HEK293 (cell line): ENCODE results near the gene PLAC1.
A peak's percentile ranks its signal among the peaks of the same experiment; 100 is the strongest.

Source experiments
- CTCF ChIA-PET: fragments of 350-600 bp; formaldehyde crosslinking; extraction: SDS; loops from one replicate; lab custom pipeline; 2021; ENCODE audit warnings: antibody characterized with exemption; lab: Yijun Ruan, JAX
- POLR2A ChIA-PET: fragments of 300-600 bp; formaldehyde crosslinking; extraction: SDS; loops from one replicate; lab custom pipeline; 2020; ENCODE audit warnings: antibody characterized with exemption, inconsistent platforms; lab: Yijun Ruan, JAX
- H3K27ac ChIP-seq: fragments of 200-500 bp; sonication (Bioruptor generic); 2 replicates; pipeline ENCODE4 v1.5.1; 2014; ENCODE audit warnings: low read depth, low read length, control low read depth, inconsistent platforms; ENCODE audit errors: extremely low read depth
- H3K36me3 ChIP-seq, 2 experiments: fragments of 200-500 bp in 1 of 2; sonication (Bioruptor generic) in 1 of 2; 1 replicate in 1 of 2; 2 replicates in 1 of 2; pipeline ENCODE4 v1.5.1; 2014 to 2017; ENCODE audit warnings: inconsistent platforms in 2 of 2, low read length in 2 of 2; ENCODE audit not compliant: control insufficient read depth in 2 of 2, insufficient read depth in 1 of 2
- H3K4me1 ChIP-seq: fragments of 200-500 bp; sonication (Bioruptor generic); 2 replicates; pipeline ENCODE4 v1.5.1; 2014; ENCODE audit warnings: mild to moderate bottlenecking, low read length, inconsistent platforms; ENCODE audit not compliant: control insufficient read depth, insufficient read depth
- H3K4me3 ChIP-seq: 2 replicates; pipeline ENCODE4 v1.5.1; 2011; ENCODE audit warnings: low read depth, mild to moderate bottlenecking, control low read depth, low read length, moderate library complexity
- H3K9me3 ChIP-seq: fragments of 200-500 bp; sonication (Bioruptor generic); 2 replicates; pipeline ENCODE4 v1.5.1; 2014; ENCODE audit warnings: low read depth, low read length, inconsistent platforms; ENCODE audit not compliant: control insufficient read depth, insufficient read depth
- AEBP2 ChIP-seq: fragments of 450-650 bp; formaldehyde crosslinking; IDR thresholded peaks from 2 replicates; pipeline ENCODE4 v1.5.1; 2016; ENCODE audit warnings: missing biosample characterization, missing genetic modification characterization, borderline replicate concordance
- FEZF1 ChIP-seq: fragments of 450-650 bp; formaldehyde crosslinking; IDR thresholded peaks from 2 replicates; pipeline ENCODE4 v1.5.1; 2016; ENCODE audit warnings: missing biosample characterization, missing genetic modification characterization
- GLIS2 ChIP-seq: fragments of 450-650 bp; formaldehyde crosslinking; IDR thresholded peaks from 2 replicates; pipeline ENCODE4 v1.5.1; 2016; ENCODE audit warnings: missing biosample characterization, missing genetic modification characterization
- HOXD13 ChIP-seq: sonication (generic); formaldehyde crosslinking; IDR thresholded peaks from 2 replicates; pipeline ENCODE4 v1.8.0; 2022; ENCODE audit warnings: missing genetic modification reagents, borderline replicate concordance
- IKZF3 ChIP-seq: fragments of 450-650 bp; IDR thresholded peaks from 2 replicates; pipeline ENCODE4 v1.5.0; 2018; ENCODE audit warnings: missing biosample characterization, mild to moderate bottlenecking, missing genetic modification characterization, moderate library complexity
- INSM2 ChIP-seq: fragments of 450-650 bp; formaldehyde crosslinking; IDR thresholded peaks from 2 replicates; pipeline ENCODE4 v1.5.1; 2016; ENCODE audit warnings: missing biosample characterization, missing genetic modification characterization
- KLF17 ChIP-seq: fragments of 450-650 bp; formaldehyde crosslinking; IDR thresholded peaks from 2 replicates; pipeline ENCODE4 v1.5.1; 2016; ENCODE audit warnings: missing biosample characterization, missing genetic modification characterization
- KLF7 ChIP-seq: fragments of 450-650 bp; formaldehyde crosslinking; IDR thresholded peaks from 2 replicates; pipeline ENCODE4 v1.5.1; 2016; ENCODE audit warnings: missing biosample characterization, missing genetic modification characterization, borderline replicate concordance
- KLF8 ChIP-seq: fragments of 450-650 bp; formaldehyde crosslinking; IDR thresholded peaks from 2 replicates; pipeline ENCODE4 v1.5.1; 2016; ENCODE audit warnings: missing biosample characterization, missing genetic modification characterization
- PRDM1 ChIP-seq: fragments of 450-650 bp; formaldehyde crosslinking; IDR thresholded peaks from 2 replicates; pipeline ENCODE4; 2016; ENCODE audit warnings: missing biosample characterization, missing genetic modification characterization
- REPIN1 ChIP-seq: fragments of 450-650 bp; formaldehyde crosslinking; IDR thresholded peaks from 2 replicates; pipeline ENCODE4 v1.5.1; 2017; ENCODE audit warnings: missing biosample characterization, missing genetic modification characterization, low read depth
- SALL2 ChIP-seq: fragments of 450-650 bp; formaldehyde crosslinking; IDR thresholded peaks from 2 replicates; pipeline ENCODE4 v1.5.0; 2017; ENCODE audit warnings: missing biosample characterization, mild to moderate bottlenecking, missing genetic modification characterization, borderline replicate concordance
- ZBTB48 ChIP-seq: fragments of 450-650 bp; formaldehyde crosslinking; IDR thresholded peaks from 2 replicates; pipeline ENCODE4 v1.5.1; 2016; ENCODE audit warnings: missing biosample characterization, missing genetic modification characterization
- ZNF202 ChIP-seq: fragments of 450-650 bp; formaldehyde crosslinking; IDR thresholded peaks from 2 replicates; pipeline ENCODE4 v1.5.1; 2016; ENCODE audit warnings: missing biosample characterization, missing genetic modification characterization, borderline replicate concordance
- ZNF280C ChIP-seq: fragments of 450-650 bp; formaldehyde crosslinking; IDR thresholded peaks from 2 replicates; pipeline ENCODE4 v1.5.1; 2016; ENCODE audit warnings: missing biosample characterization, missing genetic modification characterization
- ZNF398 ChIP-seq: fragments of 450-650 bp; formaldehyde crosslinking; IDR thresholded peaks from 2 replicates; pipeline ENCODE4 v1.5.1; 2017; ENCODE audit warnings: missing biosample characterization, missing genetic modification characterization
- ZNF404 ChIP-seq: fragments of 450-650 bp; formaldehyde crosslinking; IDR thresholded peaks from 2 replicates; pipeline ENCODE4 v1.5.1; 2017; ENCODE audit warnings: missing biosample characterization, missing genetic modification characterization
- ZNF48 ChIP-seq: fragments of 450-650 bp; formaldehyde crosslinking; IDR thresholded peaks from 2 replicates; pipeline ENCODE4 v1.5.1; 2016; ENCODE audit warnings: missing biosample characterization, missing genetic modification characterization
- ZNF645 ChIP-seq: fragments of 450-650 bp; formaldehyde crosslinking; IDR thresholded peaks from 2 replicates; pipeline ENCODE4; 2016; ENCODE audit warnings: missing biosample characterization, missing genetic modification characterization
- ZNF776 ChIP-seq: fragments of 450-650 bp; formaldehyde crosslinking; IDR thresholded peaks from 2 replicates; pipeline ENCODE4 v1.5.0; 2017; ENCODE audit warnings: missing biosample characterization, missing genetic modification characterization, borderline replicate concordance
- ZSCAN30 ChIP-seq: fragments of 450-650 bp; IDR thresholded peaks from 2 replicates; pipeline ENCODE4 v1.5.1; 2018; ENCODE audit warnings: missing biosample characterization, mild to moderate bottlenecking, missing genetic modification characterization, moderate library complexity

Gene PLAC1

GRCh38 chrX:134646691-134647090, 11.6 kb downstream of the PLAC1 start:
- ChIA-PET CTCF (interaction anchor here (0.5 to 0.7 kb wide), 2 partner anchors 14 to 162 kb away, joined by 3 read pairs; no protein-coding TSS in a partner anchor), POLR2A (no interaction called here)
- H3K9me3 ChIP-seq: no peaks in the 10 kb centered on the region
- H3K36me3 ChIP-seq: no peaks in the 10 kb centered on the region
- no peak overlapping the region for H3K27ac ChIP-seq
- H3K4me1 ChIP-seq: no peaks in the 10 kb centered on the region
- no peak overlapping the region for H3K4me3 ChIP-seq
- TF ChIP-seq GLIS2 (tag by site-specific recombination): no peak
- no peak for TF ChIP-seq AEBP2 (tag by site-specific recombination)
- TF ChIP-seq IKZF3 (tag by site-specific recombination): no peak
- no peak for TF ChIP-seq REPIN1 (tag by site-specific recombination)
- TF ChIP-seq PRDM1 (tag by site-specific recombination): peak; percentile 40

- Histone ChIP-seq H3K4me3 (no peak overlapping the region), H3K36me3 (no peaks in the 10 kb centered on the region), H3K27ac (no peak overlapping the region), H3K9me3 (no peaks in the 10 kb centered on the region), H3K4me1 (no peaks in the 10 kb centered on the region)
- CTCF ChIA-PET: interaction anchor here (0.6 to 0.7 kb wide), 2 partner anchors 14 to 125 kb away, joined by 3 to 6 read pairs; no protein-coding TSS in a partner anchor
- POLR2A ChIA-PET: no interaction called here
- TF ChIP-seq ZSCAN30 (tag by site-specific recombination): no peak
- TF ChIP-seq ZNF202 (tag by site-specific recombination): no peak
- no peak for TF ChIP-seq KLF17 (tag by site-specific recombination)
- no peak for TF ChIP-seq KLF8 (tag by site-specific recombination)
- TF ChIP-seq ZNF645: no peak
- TF ChIP-seq REPIN1 (tag by site-specific recombination): no peak
- TF ChIP-seq ZNF404 (tag by site-specific recombination): no peak
- no peak for TF ChIP-seq INSM2 (tag by site-specific recombination)
- TF ChIP-seq ZNF398 (tag by site-specific recombination): no peak
- no peak for TF ChIP-seq ZNF776 (tag by site-specific recombination)
- TF ChIP-seq ZNF48 (tag by site-specific recombination): no peak
- no peak for TF ChIP-seq ZNF280C (tag by site-specific recombination)
- no peak for TF ChIP-seq HOXD13 (CRISPR knock-in tag)
- no peak for TF ChIP-seq KLF7 (tag by site-specific recombination)
- TF ChIP-seq ZBTB48 (tag by site-specific recombination): no peak
- TF ChIP-seq FEZF1 (tag by site-specific recombination): no peak
- no peak for TF ChIP-seq SALL2 (tag by site-specific recombination)
Observed at GRCh38 chrX:134645936-134646543, 12.2 kb downstream of the PLAC1 start.
